Mesenteric fat pad (tissue), 1 donor: Measurements from ENCODE around the gene CXCL11. TPM values are rescaled to one million over a fixed set of nuclear protein-coding genes. Genes with fewer than 3 reads are reported as not detected.
"Not testable (repeated sequence)": the region's sequence is repeated elsewhere in the genome, so short reads cannot be mapped to it uniquely, and the experiment has no call there.

Source experiments
- DNase-seq: peaks from one replicate; pipeline ENCODE4 v3.0.0-alpha.2; 2020; ENCODE audit warnings: low spot score
- total RNA-seq: library from RNA; stranded (reverse); fragmentation: NEBNext Ultra II Directional; extraction: Animal tissue kit (Norgen Biotek cat#: 25700); gene quantifications from one replicate; pipeline ENCODE4 v1.2.1, GENCODE V29; 2021
- donor health status: DM: yes; HTN: yes; CAD: no.

Gene CXCL11
- total RNA-seq, 1 donor from 2014 or later, result not detected

DNA sequence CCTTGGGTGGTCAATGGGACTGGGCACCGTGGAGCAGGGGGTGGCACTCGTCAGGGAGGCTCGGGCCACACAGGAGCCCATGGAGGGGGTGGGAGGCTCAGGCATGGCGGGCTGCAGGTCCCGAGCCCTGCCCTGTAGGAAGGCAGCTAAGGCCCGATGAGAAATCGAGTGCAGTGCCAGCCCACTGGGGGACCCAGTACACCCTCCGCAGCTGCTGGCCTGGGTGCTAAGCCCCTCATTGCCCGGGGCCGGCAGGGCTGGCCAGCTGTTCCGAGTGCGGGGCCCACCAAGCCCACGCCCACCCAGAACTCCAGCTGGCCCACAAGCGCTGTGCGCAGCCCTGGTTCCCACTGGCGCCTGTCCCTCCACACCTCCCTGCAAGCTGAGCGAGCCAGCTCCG is 7.4 kb upstream of the CXCL11 start:
- not testable (repeated sequence) for DNase-seq

DNA sequence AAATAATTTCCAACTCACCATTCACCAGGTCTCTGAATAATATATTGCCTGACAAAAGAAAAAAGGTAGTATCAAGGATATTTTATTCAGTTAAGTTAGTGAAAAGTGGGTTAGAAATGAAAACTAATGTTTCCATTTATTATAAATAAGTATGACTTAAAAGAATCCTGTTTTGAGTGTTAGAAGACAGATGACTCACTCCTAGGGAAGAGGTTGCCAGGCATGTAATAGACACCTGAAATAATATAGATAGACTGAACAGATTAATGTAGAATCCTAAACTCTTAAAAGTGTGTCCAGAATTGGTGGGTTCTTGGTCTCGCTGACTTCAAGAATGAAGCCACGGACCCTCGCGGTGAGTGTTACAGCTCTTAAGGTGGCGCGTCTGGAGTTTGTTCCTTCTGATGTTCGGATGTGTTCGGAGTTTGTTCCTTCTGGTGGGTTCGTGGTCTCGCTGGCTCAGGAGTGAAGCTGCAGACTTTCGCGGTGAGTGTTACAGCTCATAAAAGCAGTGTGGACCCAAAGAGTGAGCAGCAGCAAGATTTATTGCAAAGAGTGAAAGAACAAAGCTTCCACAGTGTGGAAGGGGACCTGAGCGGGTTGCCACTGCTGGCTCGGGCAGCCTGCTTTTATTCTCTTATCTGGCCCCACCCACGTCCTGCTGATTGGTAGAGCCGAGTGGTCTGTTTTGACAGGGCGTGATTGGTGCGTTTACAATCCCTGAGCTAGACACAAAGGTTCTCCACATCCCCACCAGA is 6.5 kb upstream of the CXCL11 start:
- DNase-seq, result not testable (repeated sequence)

DNA sequence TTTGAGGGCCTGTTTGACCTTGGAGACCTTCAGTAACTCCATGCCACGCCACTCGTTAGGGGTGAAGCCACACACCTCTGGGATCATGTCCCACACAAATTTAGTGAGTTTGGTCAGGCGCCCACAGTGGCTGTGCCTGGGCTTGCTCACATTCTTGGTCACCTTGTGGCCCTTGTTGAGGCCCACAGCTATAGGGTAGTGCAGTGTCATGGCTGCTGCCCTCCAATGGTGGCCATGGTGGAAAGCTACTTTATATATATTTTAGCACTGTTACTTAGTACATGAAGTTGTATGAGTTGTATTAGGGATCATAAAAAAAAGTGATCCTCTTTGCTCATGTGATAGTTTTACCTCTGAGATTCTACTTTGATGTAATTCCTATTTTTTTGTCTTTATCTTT is 985 bp upstream of the CXCL11 start:
- DNase-seq, result no peak

DNA sequence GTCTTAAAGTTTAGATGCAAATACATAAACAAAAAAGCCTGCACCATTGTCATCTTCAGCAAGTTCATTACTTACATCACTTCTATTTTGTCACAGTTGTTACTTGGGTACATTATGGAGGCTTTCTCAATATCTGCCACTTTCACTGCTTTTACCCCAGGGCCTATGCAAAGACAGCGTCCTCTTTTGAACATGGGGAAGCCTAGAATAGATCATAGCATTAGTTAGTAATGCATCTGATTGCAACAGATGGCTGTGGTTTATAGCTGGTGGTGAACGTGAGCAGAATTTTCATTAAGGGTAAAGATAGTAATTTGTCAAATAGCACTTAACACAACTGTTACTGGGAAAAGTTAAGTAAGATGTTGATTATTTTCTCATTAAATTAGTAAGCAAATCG is 729 bp downstream of the CXCL11 start:
- no peak for DNase-seq

DNA sequence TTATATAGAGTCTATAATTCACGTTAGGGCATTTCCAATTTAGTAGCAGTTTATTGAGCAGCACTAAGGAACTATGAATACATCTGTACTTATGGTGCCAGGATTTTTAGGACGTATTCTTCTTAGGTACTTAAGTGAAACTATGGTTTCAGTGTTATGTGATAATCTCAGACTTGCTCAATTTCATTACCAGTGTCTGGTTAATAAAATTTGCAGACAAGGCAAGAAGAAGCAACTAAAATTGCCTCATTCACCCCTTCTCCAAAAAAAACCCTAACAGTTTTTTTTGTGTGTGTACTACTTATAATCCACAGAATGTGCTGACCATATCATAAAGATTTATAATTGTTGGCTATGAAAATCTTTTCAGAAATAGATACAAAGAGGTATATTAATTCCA is 6.6 kb downstream of the CXCL11 start:
- no peak for DNase-seq

DNA sequence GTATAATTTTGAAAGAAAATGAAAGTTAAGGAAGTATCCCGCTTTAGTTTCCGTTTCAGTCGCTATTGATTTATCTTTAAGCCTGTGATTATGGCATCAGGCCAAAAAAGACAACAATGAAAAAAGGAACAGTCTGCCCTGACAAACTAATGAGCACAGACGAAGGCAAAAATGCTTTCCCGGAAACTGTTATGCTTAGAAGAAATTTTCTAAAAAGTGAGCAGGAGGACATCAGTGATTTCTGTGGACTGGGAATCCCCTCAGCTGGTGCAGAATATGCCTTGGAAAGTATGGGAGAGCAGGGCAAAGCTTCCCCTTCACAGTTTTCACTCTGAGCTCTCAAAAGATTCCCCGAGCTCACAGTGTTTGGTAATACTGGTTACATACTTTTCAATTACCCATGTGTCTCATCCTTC is 7.5 kb downstream of the CXCL11 start:
- no peak for DNase-seq

DNA sequence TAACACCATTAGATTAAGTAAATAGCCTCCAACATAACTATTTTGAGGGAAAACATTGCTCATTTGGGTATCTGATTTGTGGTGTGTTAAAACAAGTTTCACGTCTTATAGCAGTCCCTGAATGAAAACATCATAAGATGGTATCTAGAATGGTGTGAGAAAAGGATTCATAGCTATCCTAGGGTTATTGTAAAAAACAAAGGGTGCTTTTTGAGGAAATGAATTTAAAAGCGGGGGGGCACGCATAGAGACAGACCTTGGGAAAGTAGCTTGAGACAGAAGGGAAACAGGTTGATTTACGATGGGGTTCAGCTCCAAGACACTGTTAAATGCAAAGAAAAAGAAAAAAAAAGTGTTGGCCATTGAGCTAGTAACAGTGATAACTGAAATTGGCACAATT is 11.8 kb downstream of the CXCL11 start:
- no peak for DNase-seq

DNA sequence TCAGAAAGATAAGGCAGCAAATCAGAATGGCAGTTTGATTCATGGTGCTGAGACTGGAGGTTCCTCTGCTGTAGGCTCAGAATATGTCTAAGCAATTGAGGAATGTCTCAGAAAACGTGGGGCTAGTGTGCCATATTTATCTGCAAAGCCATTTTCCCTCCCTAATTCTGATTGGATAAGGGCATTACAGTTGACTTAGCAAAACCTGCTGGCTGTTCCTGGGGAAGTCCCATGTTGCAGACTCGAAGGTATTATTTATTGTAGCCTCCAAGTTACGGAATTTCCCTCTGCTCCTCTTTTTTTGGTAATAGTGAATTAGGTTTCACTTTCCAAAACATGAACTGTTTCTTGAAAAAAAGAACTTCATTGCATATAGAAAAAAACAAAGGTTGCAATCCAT is 12.5 kb downstream of the CXCL11 start, which contains the start of gene CXCL10:
CXCL10 (minus strand) TSS at position 109 of the 400 bp plus-strand sequence; CDS start at position 43, 66 bp downstream.
- DNase-seq, result no peak

DNA sequence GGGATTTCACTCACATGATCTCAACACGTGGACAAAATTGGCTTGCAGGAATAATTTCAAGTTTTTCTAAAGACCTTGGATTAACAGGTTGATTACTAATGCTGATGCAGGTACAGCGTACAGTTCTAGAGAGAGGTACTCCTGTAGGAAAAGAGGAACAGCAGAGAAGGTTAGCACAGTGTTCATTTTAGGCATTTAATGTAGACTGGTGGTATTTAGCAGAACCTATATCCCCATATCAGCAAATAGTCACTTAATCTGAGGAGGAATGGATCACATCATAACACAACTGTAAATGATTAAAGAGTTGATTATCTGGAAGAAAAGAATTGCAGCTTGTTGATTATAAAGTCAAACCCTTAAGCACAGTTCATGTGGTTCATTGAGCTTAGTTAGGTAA is 13.2 kb downstream of the CXCL11 start:
- no peak for DNase-seq

DNA sequence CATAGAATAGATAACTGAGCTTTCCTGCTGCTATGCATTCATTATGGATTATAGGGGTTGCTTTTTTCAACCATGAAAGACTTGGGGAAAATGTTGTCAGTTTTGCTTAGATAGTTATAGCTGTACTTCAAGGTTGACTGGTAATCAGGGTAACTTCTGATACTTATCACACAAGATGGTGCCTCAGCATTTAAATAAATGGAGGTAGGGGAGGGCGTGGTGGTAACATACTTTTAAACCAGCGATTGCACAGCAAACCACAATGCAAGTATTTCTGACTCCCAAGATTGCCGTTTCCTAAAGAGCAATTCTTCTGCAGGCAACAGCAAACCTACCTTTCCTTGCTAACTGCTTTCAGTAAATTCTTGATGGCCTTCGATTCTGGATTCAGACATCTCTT is 13.8 kb downstream of the CXCL11 start:
- no peak for DNase-seq

DNA sequence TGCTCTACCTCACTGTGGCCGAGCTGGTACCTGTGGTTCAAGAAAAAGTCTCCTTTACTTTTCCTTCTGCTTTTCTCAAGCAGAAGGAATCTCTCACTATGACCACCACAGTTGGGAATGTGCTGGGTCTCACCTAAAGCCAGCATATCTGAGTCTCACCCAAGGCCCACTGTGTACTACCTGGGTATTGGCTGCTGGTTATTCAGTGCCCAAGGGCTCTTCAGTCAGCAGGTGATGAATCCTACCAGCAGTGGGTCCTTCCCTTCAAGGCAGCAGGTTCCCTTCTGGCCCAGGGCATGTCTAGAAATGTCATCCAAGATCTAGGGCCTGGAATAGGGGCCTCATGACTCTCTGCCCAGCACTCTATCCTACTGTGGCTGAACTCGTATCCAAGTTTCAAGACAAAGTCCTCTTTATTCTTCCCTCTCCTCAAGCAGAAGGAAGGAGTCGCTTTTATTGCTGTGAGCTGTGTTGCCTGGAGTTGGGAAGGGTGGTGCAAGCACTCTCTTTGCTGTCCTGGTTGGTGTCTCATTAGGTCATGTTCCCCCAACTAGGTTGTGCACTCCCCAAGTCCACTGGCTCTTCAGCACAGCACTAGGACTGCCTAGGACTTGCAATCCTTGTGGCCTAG is 18.7 kb downstream of the CXCL11 start:
- no peak for DNase-seq

DNA sequence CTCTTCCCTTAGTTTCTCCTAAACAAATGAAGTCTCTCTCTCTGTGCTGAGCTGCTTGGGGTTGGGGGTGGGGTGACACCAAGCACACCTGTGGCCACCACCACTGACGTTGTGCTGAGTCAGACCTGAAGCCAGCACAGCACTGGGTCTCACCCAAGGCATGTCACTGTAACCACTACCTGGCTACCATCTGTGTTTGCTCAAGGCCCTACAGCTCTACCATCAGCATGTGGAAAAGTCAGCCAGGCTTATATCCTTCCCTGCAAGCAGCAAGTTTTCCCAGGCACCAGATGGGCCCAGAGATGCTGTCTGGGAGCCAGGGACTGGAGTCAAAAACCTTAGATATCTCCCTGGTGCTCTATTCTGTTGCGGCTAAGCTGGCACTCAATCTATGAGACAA is 19.5 kb downstream of the CXCL11 start:
- DNase-seq, result no peak

DNA sequence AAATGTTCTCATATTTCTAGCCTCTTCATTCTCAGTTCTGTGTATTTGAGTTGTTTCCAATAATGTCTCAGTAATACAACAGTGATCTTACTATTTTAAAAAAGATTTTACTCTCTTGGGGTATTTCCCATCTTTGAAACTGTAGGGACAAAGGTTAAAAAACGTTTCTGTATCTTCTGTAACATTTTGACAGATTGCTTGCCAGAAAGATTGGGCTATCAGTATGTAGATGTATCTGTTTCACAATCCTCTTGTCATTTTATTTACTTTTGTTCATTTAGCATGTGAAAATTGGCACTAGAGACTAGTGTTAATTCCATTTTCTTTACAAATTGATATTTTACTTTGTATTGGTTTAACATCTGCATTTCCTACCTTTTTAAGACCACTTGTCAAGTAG is 22.3 kb downstream of the CXCL11 start:
- no peak for DNase-seq

DNA sequence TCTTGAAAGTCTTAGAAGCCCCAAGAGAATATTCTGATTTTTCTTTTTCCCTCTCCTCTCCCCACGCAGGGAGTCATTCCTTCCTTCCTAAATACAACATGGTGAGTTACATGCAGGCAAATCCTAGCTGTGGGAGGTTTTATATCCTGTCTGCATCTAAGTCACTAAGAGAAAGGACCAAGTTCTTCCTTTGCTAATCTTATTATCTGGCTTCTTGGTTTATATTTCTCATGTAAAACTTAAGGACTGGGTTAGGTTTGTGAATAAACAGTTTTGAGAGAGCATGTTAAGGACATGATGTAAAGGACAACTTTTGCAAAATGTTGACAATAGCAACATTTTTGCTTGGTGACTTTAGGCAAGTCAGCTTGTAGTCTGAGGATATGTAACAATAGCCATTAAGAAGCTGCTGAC is 23.5 kb downstream of the CXCL11 start:
- DNase-seq, result no peak

DNA sequence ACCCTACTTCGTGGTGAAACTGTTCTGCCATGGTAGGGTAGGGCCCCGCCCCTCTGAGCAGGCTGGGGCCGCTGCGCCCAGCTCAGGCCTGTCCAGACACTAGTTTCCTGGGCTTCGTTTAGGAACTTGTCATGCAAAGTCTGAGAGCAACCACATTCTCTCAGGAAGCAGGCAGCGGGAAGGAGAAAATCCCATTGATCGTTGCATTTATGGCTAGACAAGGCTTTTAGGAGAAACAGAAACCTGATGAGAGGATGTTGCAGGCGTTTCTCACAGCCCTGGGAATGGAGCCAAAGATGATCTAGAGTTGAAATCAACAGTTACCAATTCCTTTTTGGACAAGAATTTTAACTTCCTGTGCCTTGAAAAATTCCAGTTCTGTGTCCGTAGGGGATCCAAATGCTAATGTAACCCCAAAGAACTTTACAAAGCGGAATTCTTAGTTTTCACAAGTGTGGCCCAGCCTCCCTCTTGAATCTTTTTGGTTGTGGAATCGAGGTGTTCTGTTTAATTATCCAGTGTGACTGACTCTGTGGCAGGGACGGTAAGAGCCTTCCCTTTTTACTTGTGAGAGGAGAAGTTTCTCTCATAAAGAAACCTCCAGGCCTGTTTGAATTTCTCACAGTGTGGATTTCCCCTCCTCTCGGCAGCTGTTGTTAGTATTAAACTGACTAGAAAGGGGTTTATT is 24.0 kb downstream of the CXCL11 start:
- DNase-seq, result no peak

DNA sequence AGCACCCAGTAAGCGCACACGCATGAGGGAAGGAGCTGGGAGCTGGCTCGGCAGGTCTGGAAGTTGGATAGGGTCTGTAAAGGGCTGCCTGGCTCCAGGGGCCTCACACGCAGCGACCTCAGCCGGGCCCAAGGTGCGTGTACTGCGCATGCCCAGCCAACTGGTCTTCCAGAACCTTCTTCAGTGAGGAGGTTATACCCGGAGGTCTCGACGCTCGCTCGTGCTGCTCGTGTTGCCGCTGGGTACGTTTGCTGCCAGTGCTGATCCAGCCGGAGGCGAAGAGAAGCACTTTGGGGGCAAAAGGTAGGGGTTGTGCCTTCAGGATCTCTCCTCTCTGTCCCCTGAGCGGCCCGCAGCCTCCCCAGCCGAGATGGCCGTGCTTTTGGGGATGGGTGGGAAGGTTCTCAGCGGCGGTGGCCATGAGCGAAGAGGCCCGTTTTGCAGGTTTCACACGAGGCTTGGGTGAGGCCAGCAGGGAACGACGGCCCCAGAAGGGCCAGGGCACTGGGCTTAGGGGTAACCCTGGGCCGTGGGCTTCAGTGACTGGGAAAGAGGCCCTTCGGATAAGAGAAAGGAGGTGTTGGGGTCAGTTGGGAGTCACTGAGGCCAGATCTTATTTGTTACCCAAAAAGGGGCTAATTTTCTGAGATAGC is 24.7 kb downstream of the CXCL11 start:
- no peak for DNase-seq

DNA sequence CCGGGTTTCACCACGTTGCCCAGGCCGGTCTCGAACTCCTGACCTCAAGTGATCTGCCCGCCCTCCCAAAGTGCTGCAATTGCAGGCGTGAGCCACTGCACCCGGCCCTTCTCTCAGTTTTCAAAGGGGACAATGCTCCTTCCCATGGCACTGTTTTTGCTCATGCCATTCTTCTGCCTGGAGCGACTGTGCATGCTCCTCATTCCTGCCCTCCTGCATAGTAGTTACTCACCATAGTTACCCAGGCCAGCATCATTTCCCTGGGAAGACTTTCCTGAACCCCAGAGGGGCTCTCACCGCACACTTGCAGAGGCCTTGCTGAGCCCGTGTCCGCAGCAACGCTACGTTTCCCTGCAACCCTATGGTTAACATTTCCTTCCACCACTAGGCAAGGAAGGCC is 25.3 kb downstream of the CXCL11 start:
- DNase-seq, result no peak

DNA sequence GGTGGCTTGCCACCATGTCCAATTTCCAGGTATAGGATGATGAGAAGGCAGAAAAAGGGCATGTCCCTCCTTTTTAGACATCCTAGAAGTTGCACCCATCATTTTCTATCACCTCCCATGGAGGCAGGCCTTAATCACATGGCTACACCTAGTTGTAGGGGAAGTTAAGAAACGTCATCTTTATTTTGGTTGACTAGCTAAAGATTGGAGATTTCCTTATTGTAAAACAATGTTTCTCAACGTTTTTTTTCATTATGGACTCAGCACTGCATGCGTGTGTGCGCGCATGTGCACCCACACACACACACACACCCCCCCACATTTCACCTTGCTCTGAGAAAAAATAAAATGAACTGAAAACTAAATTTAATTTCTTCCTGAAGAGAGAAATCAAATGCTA is 26.6 kb downstream of the CXCL11 start:
- DNase-seq, result no peak

DNA sequence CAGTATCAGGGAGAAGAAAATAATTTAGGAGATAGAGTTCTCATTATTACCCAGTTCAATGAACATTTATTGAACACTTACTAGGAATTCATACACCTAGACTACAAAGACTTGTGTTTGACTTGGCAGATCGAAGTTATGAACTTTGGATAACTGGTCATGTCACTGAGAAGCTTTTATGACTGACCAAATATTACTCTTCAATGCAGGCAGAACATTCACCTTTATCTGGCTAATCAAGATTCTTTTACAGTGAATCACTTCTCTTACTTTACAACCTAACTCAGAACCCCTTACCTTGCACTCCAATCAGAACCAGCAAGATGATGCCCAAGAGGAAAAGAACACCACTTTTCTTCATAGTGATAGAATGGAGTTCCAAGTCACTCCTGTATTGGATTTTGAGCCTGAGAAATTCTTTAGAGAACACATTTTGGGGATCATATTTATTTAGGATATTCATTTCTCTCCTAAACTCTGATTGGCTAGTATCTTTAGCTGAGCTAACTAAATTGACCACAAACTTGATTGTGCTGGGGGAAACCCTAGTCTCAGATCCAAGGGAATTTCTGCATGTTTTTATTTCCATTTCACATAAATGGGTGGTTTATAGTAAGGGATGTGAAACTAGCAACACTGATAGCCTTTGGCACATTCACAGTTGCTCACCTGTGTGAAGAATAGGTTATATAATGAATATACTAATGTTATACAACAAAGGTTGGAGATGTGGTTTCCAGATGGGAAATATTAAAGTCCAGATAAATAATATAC is 28.6 kb downstream of the CXCL11 start, which contains the start of gene CXCL9:
CXCL9 (minus strand) TSS at position 421 of the 774 bp plus-strand sequence; CDS start at position 361, 60 bp downstream.
- no peak for DNase-seq

DNA sequence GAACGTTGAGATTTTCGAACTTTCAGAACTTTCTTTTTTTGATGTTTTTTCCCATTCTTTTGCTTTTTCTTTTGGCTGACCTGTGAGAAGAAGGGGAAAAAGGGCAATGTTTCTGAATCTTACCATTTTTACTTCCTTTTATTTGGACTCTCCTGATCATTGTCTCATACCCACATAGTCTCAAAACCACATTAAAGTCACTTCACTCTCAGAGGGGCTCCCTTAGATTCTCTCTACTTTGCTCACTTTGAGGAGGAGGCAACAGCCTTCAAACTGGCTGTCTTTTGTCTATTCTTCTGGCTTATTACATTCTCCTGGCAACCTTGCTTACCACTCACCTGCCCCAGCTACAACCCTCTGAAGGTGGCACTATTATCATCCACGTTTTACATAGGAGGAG is 32.2 kb downstream of the CXCL11 start:
- DNase-seq, result no peak

DNA sequence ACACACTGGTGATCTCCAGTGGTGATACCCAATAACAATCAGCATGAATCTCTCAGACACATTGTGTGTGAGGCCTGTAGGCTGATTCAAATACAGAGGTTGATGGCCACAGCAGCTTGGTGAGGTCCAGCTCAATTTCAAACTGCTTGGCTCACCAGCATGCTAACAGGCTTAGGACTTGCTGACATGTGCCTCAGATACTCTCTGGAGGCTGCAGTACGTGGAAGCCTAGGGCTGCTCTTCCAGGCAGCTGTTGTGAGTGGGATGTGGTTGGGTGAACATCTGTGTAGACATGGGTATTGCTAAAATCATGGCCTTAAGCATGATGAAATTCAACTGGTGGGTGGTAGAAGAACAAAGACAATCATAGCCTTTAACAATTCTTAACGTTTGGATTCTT is 32.8 kb downstream of the CXCL11 start:
- no peak for DNase-seq
